GM20000 (cell line): Measurements from ENCODE around the gene CCR5.

Experiments used
- DNase-seq: peaks from one replicate; pipeline ENCODE4 v3.0.0; 2012; ENCODE audit warnings: low spot score
- CTCF ChIP-seq: IDR thresholded peaks from 2 replicates; pipeline ENCODE4 v1.5.1; 2012; ENCODE audit warnings: mild to moderate bottlenecking, control low read depth; ENCODE audit errors: extremely low read depth, missing control alignments

The CCR5 gene

GRCh38 chr3:46359733-46360493 lies 10.8 kb upstream of the CCR5 start:
- no peak for DNase-seq
- TF ChIP-seq CTCF = no peak

GRCh38 chr3:46360907-46361306 lies 9.8 kb upstream of the CCR5 start:
- TF ChIP-seq CTCF = no peak
- no peak for DNase-seq

- no peak for DNase-seq
- no peak for TF ChIP-seq CTCF
Measured at GRCh38 chr3:46361408-46362283, 9.1 kb upstream of the CCR5 start.

GRCh38 chr3:46365041-46365440 lies 5.7 kb upstream of the CCR5 start:
- no peak for DNase-seq
- no peak for TF ChIP-seq CTCF

GRCh38 chr3:46365737-46366524 lies 4.8 kb upstream of the CCR5 start:
- TF ChIP-seq CTCF = no peak
- DNase-seq = no peak

- DNase-seq = no peak
- no peak for TF ChIP-seq CTCF
Measured at GRCh38 chr3:46367811-46368210, 2.9 kb upstream of the CCR5 start.

- TF ChIP-seq CTCF = peak; percentile 46
- DNase-seq = peak; percentile 60
Measured at GRCh38 chr3:46368569-46368968, 2.2 kb upstream of the CCR5 start.
